CD4-positive, alpha-beta T cell (primary cell): Measurements from ENCODE around the gene APP. TPM values are rescaled to one million over a fixed set of nuclear protein-coding genes. Genes with fewer than 3 reads are reported as not detected.
A peak's percentile ranks its signal among the peaks of the same experiment; 100 is the strongest.

ENCODE experiments used
- ATAC-seq: fragments of 200-7000 bp; cut with Tn5 transposase; one replicate; pipeline ENCODE4 v1.10.0; 2022; ENCODE audit warnings: mild to moderate bottlenecking; ENCODE audit not compliant: poor library complexity
- CTCF ChIA-PET: fragments of 350-600 bp; sonication (Branson Sonifier 250); formaldehyde crosslinking; loops from one replicate; lab custom pipeline; 2021; ENCODE audit warnings: antibody characterized with exemption, inconsistent platforms; lab: Charles Lee
- POLR2A ChIA-PET: fragments of 350-600 bp; sonication (Branson Sonifier 250); formaldehyde crosslinking; loops from one replicate; lab custom pipeline; 2021; ENCODE audit warnings: antibody characterized with exemption, inconsistent platforms; lab: Charles Lee
- DNase-seq, 14 experiments: peaks; one replicate each; pipeline ENCODE4 v3.0.0-alpha.2; 2013 to 2020; ENCODE audit warnings: mixed read lengths in 2 of 14
- H3K27ac ChIP-seq, 2 donors: one replicate each; pipeline versions ENCODE4 v1.5.1 to v1.7.0; 2013; ENCODE audit warnings: low read length in 2 of 2, low read depth in 1 of 2, mild to moderate bottlenecking in 1 of 2
- H3K27me3 ChIP-seq, 2 experiments: 1 replicate in 1 of 2; 2 replicates in 1 of 2; pipeline versions ENCODE4 v1.6.1 to v1.7.0; 2013; ENCODE audit warnings: low read length in 2 of 2, control low read depth in 1 of 2, mild to moderate bottlenecking in 1 of 2, moderate library complexity in 1 of 2; ENCODE audit not compliant: insufficient read depth in 2 of 2, control insufficient read depth in 1 of 2
- H3K36me3 ChIP-seq: one replicate; pipeline ENCODE4 v1.6.1; 2013; ENCODE audit warnings: low read length, control low read depth; ENCODE audit not compliant: insufficient read depth
- H3K4me1 ChIP-seq: one replicate; pipeline ENCODE4 v1.6.1; 2013; ENCODE audit warnings: low read length, control low read depth; ENCODE audit not compliant: insufficient read depth
- H3K4me3 ChIP-seq: one replicate; pipeline ENCODE4 v1.5.1; 2013; ENCODE audit warnings: mild to moderate bottlenecking, low read length, moderate library complexity
- H3K9me3 ChIP-seq, 2 experiments: 1 replicate in 1 of 2; 2 replicates in 1 of 2; pipeline versions ENCODE4 v1.6.1 to v1.7.0; 2013; ENCODE audit warnings: low read length in 2 of 2, mild to moderate bottlenecking in 2 of 2, control low read depth in 1 of 2, moderate library complexity in 1 of 2; ENCODE audit not compliant: control insufficient read depth in 1 of 2, insufficient read depth in 1 of 2
- H3K27ac Mint-ChIP-seq: one replicate; pipeline ENCODE4 v1.8.0; 2020; ENCODE audit warnings: mixed read lengths
- H3K27me3 Mint-ChIP-seq: one replicate; pipeline ENCODE4 v1.8.0; 2021; ENCODE audit warnings: mixed read lengths
- H3K36me3 Mint-ChIP-seq: one replicate; pipeline ENCODE4 v1.8.0; 2021; ENCODE audit warnings: low read depth, mixed read lengths
- H3K4me1 Mint-ChIP-seq: one replicate; pipeline ENCODE4 v1.8.0; 2021; ENCODE audit warnings: low read depth, mixed read lengths
- H3K4me3 Mint-ChIP-seq: one replicate; pipeline ENCODE4 v1.8.0; 2020; ENCODE audit warnings: mild to moderate bottlenecking, mixed read lengths
- H3K9me3 Mint-ChIP-seq: one replicate; pipeline ENCODE4 v1.8.0; 2020; ENCODE audit warnings: mixed read lengths
- CTCF ChIP-seq: fragments of 200-600 bp; IDR thresholded peaks from one replicate; pipeline ENCODE4 v1.8.0; 2022; ENCODE audit warnings: antibody characterized with exemption, mild to moderate bottlenecking
- intact Hi-C, 2 experiments: fragments of 100-400 bp; cut with DNase I in 1 of 2; cut with micrococcal nuclease in 1 of 2; formaldehyde crosslinking; loops; one replicate each; pipeline versions ENCODE4 v1.15.1 to v1.9.0; 2023 to 2025; cut with DNase I, micrococcal nuclease
- total RNA-seq, 174 experiments: library from RNA in 2 of 174; stranded (reverse) in 2 of 174; gene quantifications; one replicate each; pipeline ENCODE4 v1.2.3 and lab custom pipeline; 2021 to 2026

Gene APP
- total RNA-seq, 2 experiments from 2014 or later, result 43.6 to 44.4 TPM

GRCh38 chr21:26153758-26154157 lies 16.8 kb downstream of the APP start:
- no peaks in the 10 kb centered on the region for H3K36me3 ChIP-seq
- Mint-ChIP-seq H3K27me3 (no peaks in the 10 kb centered on the region), H3K4me3 (no peak overlapping the region), H3K9me3 (no peaks in the 10 kb centered on the region), H3K27ac (no peak overlapping the region), H3K4me1 (peaks cover 32% of the 10 kb centered on the region), H3K36me3 (no peaks in the 10 kb centered on the region)
- H3K27ac ChIP-seq, result no peak overlapping the region
- intact Hi-C loops, result no loop called here
- no peak overlapping the region for H3K4me3 ChIP-seq
- no peaks in the 10 kb centered on the region for H3K9me3 ChIP-seq
- ATAC-seq (no peak), DNase-seq (no peak)
- CTCF ChIA-PET, result no interaction called here
- H3K27me3 ChIP-seq, result no peaks in the 10 kb centered on the region
- no peaks in the 10 kb centered on the region for H3K4me1 ChIP-seq
- TF ChIP-seq CTCF, result no peak
- POLR2A ChIA-PET, result no interaction called here

- H3K9me3 Mint-ChIP-seq, result no peaks in the 10 kb centered on the region
- H3K36me3 Mint-ChIP-seq, result no peaks in the 10 kb centered on the region
- ChIA-PET CTCF (interaction anchor here (2.1 kb wide), 1 partner anchor 22 kb away, joined by 8 read pairs; the partner anchor contains the start of gene APP), POLR2A (no interaction called here)
- H3K27ac ChIP-seq, result no peak overlapping the region
- no peak for ATAC-seq
- no peaks in the 10 kb centered on the region for H3K9me3 ChIP-seq
- intact Hi-C loops, result no loop called here
- H3K4me1 Mint-ChIP-seq, result peaks cover 25% of the 10 kb centered on the region
- no peaks in the 10 kb centered on the region for H3K27me3 ChIP-seq
- TF ChIP-seq CTCF, result no peak
- H3K4me1 ChIP-seq, result peaks cover 11% of the 10 kb centered on the region
- no peaks in the 10 kb centered on the region for H3K36me3 ChIP-seq
- H3K27me3 Mint-ChIP-seq, result no peaks in the 10 kb centered on the region
- H3K4me3 Mint-ChIP-seq, result no peak overlapping the region
- no peak overlapping the region for H3K4me3 ChIP-seq
- no peak for DNase-seq
- H3K27ac Mint-ChIP-seq, result no peak overlapping the region
Measured at GRCh38 chr21:26148840-26149354, 21.7 kb downstream of the APP start.

GRCh38 chr21:26148071-26148839 lies 22.3 kb downstream of the APP start:
- peak in 1 of 14 experiments; percentile 5 for DNase-seq

More at GRCh38 chr21:26148071-26148839, 22.3 kb downstream of the APP start:
- no peak overlapping the region for H3K27ac ChIP-seq
- H3K36me3 ChIP-seq, result no peaks in the 10 kb centered on the region
- H3K4me3 Mint-ChIP-seq, result peak overlapping the region; percentile 22
- H3K9me3 Mint-ChIP-seq, result no peaks in the 10 kb centered on the region
- H3K36me3 Mint-ChIP-seq, result no peaks in the 10 kb centered on the region
- no peaks in the 10 kb centered on the region for H3K27me3 ChIP-seq
- H3K4me1 Mint-ChIP-seq, result peaks cover 24% of the 10 kb centered on the region
- no peak overlapping the region for H3K27ac Mint-ChIP-seq
- CTCF ChIA-PET, result interaction anchor here (2.1 kb wide), 1 partner anchor 23 kb away, joined by 8 read pairs; the partner anchor contains the start of gene APP
- peak; percentile 44 for ATAC-seq
- H3K4me3 ChIP-seq, result no peak overlapping the region
- no peak for TF ChIP-seq CTCF
- POLR2A ChIA-PET, result interaction anchor here (0.7 to 1.9 kb wide), 3 partner anchors 10 to 23 kb away, joined by 3 to 17 read pairs (median 5); partner anchors contain the start of gene APP
- no peaks in the 10 kb centered on the region for H3K9me3 ChIP-seq
- intact Hi-C loops, result no loop called here
- peaks cover 11% of the 10 kb centered on the region for H3K4me1 ChIP-seq
- no peaks in the 10 kb centered on the region for H3K27me3 Mint-ChIP-seq
